Gastroesophageal sphincter (tissue), 3 donors: ENCODE measurements around the gene CMYA5.

Experiments used
- CTCF ChIP-seq, 4 experiments: fragments of 200-600 bp in 2 of 4; fragments of 450-650 bp in 2 of 4; sonication (generic) in 1 of 4; IDR thresholded peaks; one replicate each; pipeline ENCODE4 v1.5.1; 2017 to 2019; ENCODE audit warnings: antibody characterized with exemption in 4 of 4, mild to moderate bottlenecking in 2 of 4, moderate library complexity in 2 of 4
- EP300 ChIP-seq: sonication (generic); formaldehyde crosslinking; IDR thresholded peaks from one replicate; pipeline ENCODE4 v1.6.1; 2017; ENCODE audit warnings: antibody characterized with exemption, mild to moderate bottlenecking
- POLR2A ChIP-seq, 2 donors: fragments of 450-650 bp; IDR thresholded peaks; one replicate each; pipeline ENCODE4 v1.6.1; 2017; ENCODE audit warnings: antibody characterized with exemption in 2 of 2, mild to moderate bottlenecking in 2 of 2, moderate library complexity in 1 of 2
- POLR2AphosphoS5 ChIP-seq: sonication (generic); formaldehyde crosslinking; IDR thresholded peaks from one replicate; pipeline ENCODE4 v1.6.1; 2017; ENCODE audit warnings: antibody characterized with exemption

- TF ChIP-seq POLR2A (IDR thresholded peaks at IDR 0.05) (no peak), CTCF (IDR thresholded peaks at IDR 0.05) (no peak), POLR2AphosphoS5 (no peak), EP300 (no peak)
These were observed 49.0 kb upstream of the CMYA5 start for GRCh38 chr5:79640571-79641055.
